ENCODE data around the gene GPR137B.

Gene GPR137B

DNA sequence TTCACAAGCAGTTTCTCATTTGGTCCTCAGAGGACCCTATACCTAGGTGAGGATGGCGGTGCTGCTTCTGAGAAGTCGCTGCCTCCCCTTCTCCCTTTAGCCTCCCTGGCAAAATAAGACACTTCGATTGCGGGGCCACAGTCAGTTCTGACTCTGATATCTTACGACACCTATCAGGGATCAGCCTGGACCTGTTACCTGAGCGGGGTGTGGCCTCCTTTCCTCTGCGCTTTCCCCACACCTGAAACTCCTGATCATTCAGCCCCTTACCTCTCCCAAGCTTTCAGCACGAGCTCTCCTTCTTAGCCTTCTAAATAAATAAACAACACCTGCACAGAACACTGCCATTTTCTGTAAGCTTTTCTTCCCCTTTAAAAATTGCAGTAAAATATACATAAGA, 24.6 kb upstream of the GPR137B start:
- no peak for DNase-seq

GRCh38 chr1:236119943-236120484, 22.3 kb upstream of the GPR137B start:
- no peak for DNase-seq

- DNase-seq: no peak
Observed at GRCh38 chr1:236120721-236121153, 21.6 kb upstream of the GPR137B start.

DNA sequence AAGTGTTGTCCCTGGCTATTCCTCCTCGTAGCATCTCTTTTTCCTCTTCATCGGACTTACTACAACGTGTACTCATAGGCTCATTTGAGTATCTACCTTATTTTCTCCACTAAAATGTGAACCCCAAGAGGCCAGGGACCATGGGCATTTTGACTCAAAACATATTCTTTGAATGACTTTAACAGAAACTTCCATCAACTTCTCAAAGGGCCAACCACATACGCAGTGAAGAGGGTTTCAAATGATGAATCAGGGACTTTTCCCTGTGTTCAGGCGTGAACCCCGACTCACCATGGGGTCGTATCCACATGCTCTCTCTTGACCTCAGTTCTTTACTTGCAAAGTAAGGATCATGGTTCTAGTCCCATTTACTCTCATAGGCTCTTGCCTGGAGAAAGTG, 20.2 kb upstream of the GPR137B start:
- no peak for DNase-seq

GRCh38 chr1:236123563-236123962, 18.8 kb upstream of the GPR137B start:
- no peak for DNase-seq

DNA sequence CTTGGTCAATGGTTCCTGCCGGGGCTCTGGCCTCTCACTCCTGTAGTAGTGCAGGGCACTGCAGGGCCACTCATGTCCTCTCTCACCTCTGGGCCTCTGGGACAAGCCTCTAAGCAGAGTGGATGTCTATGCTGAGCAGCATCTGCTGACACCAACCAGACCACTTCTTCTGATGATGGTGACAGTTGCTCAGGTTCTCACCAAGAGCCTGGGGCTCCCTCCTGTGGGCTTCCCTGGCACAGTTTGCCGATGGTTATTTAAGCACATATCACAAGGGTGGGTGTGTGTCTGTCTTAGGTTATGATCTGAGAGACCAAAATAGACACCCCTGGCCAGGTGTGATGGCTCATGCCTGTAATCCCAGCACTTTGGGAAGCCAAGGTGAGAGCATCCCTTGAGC, 17.4 kb upstream of the GPR137B start:
- DNase-seq: no peak

DNA sequence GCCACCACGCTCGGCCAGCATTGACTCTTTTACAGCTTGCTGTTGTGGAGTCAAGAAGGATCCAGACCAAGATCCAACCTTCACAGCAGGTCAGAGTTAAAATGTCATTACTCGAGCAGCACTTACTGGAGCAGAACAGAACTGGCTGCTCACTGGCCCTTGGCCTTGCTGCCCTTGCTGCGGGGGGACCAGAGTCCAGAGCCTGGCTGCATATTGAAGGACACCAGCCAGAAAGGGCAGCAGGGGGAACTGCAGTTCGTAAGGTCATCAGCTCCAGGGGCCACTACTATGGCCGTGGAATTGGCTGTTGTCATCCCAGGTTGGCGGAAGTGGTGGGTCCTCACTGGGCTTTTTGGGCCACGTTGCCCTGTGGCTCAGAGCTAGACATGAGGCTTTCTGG, 15.3 kb upstream of the GPR137B start:
- no peak for DNase-seq

DNA sequence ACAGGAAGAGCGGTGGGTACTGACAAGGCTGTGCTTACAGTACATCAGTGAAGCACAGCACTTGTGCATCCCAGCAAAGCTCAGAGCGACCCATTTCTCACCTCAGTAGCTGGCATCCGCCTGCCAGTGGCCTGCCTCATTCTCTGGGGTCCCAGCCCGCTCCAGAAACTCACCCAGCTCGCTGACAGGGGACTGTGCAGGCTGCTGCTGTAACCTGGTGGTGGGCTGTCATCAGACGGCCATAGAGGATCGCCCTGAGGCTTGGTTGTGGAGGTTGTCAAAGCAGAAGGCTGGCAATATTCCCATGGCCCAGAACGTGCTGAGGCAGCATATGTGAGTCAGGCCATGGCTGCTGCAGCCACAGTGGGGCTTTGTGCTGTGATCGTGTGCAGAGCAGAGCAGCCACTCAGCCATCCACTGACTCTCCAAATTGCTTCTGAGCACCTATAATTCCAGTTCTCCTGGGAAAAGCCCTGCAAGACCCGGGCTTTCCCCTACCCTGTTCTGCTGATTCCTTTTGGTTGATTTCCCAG, 13.6 kb upstream of the GPR137B start:
- no peak for DNase-seq

- DNase-seq: no peak
Observed at GRCh38 chr1:236129306-236129705, 13.0 kb upstream of the GPR137B start.

DNA sequence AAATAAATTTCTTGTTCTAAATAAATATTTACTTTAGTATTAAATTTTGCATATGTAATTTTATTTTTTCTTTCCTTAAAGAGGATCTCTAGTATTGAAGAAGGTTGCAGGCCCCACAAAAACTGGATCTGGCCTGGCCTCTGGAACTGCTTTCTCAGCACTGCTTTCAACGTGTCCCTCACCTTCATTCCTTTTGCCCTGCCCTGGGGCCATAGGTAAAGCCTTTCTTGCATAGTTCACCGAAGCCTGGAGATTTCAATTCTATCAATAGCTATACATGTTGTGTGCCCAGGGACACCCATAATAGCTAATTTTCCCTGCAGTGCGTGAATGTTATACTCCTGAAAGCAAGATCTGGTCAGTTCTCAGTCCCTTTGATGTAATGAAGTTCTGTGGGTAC, 12.0 kb upstream of the GPR137B start:
- no peak for DNase-seq

DNA sequence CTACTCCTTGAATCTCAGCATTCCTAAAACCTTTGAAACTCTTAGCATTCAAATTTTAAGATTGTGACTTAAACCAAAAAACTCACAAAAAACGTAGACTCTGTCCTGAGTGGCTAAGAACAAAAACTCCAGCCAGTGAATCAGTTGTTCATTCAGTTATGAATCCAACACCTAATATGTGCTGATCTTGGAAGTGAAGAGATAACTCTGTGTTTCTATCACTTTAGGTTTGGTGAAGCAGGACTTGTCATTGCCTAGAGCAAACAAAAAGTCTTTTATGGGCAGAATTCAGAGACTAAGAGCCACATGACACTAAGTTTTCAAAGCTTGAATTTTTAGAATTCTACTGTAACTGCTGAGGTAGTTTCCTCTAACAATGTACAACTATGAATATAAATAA, 10.4 kb upstream of the GPR137B start:
- no peak for DNase-seq

- no peak for DNase-seq
Observed at GRCh38 chr1:236132420-236133046, 9.8 kb upstream of the GPR137B start.

DNA sequence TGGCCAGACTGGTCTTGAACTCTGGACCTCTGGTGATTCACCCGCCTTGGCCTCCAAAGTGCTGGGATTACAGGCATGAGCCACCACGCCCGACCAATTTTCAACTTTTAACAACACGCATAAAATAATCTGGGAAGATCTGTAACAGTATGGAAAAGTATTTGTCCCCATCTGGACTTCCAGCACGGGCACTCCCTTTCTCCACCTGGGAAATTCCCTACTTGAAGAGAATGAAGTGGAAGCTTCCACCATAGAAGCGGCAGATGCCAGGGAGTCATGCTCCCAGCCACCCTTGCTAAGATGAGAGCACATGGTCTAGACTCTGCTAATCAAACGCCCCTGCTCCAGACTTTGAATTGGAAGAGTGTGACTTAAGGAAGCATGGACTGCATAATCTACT, 9.0 kb upstream of the GPR137B start:
- no peak for DNase-seq

DNA sequence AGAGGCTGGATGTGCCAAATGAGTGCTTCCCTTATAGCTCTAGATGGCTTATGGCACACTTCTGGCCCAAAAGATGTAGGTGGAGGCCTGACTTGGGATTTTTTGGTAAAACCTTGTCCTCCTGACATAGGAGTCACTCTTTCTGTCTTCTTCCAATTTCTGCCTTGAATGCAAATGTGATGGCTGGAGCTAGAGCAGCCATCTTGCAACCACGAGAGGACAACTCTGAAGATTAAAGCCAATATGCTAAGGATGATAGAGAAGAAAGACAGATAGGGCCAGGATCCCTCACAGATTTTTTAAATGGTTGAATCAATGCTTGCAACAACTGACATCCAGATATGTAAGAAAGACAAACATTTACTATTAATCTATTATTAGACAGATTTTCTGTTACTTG, 8.5 kb upstream of the GPR137B start:
- DNase-seq: no peak

DNA sequence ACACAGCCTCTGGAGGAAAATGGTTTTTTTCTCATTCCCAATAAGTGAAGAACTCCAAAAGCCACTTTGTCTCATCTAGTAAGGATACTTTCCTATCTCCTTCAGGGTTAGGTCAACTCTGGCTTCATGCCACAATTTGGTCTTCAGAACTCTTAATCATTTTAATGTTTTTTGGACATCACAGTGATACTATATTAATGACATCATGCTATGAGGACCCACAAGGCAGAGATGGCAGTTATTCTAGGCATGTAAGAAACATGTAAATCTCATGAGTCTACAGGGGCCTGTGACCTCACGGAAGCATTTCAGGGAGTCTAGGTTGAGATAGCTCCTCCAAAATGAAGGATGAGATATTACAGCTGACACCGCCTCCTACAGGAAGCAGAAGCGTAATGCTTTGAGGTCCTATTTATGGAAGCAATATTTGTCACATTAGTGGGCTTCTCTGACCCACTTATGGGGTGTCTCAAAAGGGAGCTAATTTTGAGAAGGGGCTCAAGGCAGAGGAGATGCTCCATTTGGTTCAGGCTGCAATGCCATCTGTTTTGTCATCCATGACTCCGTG, 5.0 kb upstream of the GPR137B start:
- DNase-seq: no peak

GRCh38 chr1:236139495-236139894, 2.8 kb upstream of the GPR137B start:
- no peak for DNase-seq

- DNase-seq: no peak
Observed at GRCh38 chr1:236140705-236141446, 1.5 kb upstream of the GPR137B start.

DNA sequence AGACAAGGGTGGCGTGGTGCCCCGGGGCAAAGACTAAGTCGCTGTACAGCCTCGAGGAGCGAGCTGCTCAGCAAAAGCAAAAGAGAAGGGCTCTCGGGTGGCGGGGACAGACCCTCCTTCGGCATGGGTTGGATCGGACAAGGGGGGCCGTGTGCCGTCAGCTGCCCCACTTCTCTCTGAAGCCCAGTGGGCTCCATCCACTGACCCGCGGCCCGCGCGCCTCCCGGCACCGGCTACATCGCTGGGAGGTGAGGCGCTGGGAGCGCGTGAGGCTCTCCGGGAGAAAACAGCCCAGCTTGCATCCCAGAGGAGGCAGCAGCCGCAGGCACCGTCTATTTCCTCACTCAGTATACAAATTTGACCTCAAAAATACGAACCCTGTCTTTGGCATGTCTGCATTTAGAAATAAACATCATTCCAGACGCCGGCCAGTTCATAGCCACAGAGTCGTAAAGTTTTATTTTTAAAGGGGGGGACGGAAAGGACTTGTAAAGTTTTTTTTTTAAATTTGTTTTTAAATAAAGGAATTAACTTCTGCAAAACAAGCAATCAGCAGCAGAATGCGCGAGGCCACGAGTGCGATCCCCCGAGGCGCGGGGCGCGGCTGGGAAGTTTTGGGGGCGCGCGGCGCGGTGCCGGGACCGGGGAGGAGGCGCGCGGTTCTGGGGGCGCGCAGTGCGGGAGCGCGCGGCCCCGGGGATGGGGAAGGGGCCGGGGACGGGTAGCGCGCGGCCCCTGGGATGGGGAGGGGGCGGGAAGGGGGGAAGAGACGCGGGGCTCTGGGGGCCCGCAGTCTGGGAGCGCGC, 689 bp upstream of the GPR137B start:
- no peak for DNase-seq

GRCh38 chr1:236143104-236143948, 987 bp downstream of the GPR137B start:
- no peak for DNase-seq

GRCh38 chr1:236144033-236144432, 1.7 kb downstream of the GPR137B start:
- DNase-seq: no peak

- no peak for DNase-seq
Observed at GRCh38 chr1:236144446-236145150, 2.3 kb downstream of the GPR137B start.

Data from NCI-H187 treated with DMSO at 0.1 percent for 48 hours (cell line).